ENCODE measurements around the gene RSRP1. TPM values are rescaled to one million over a fixed set of nuclear protein-coding genes. Genes with fewer than 3 reads are reported as not detected.

The RSRP1 gene
- total and polyA plus RNA-seq, 2 of the 8 experiments (the other 6 are each of a cell fraction or from before 2014, with no cell fraction given): 32.9 to 59.4 TPM

DNA sequence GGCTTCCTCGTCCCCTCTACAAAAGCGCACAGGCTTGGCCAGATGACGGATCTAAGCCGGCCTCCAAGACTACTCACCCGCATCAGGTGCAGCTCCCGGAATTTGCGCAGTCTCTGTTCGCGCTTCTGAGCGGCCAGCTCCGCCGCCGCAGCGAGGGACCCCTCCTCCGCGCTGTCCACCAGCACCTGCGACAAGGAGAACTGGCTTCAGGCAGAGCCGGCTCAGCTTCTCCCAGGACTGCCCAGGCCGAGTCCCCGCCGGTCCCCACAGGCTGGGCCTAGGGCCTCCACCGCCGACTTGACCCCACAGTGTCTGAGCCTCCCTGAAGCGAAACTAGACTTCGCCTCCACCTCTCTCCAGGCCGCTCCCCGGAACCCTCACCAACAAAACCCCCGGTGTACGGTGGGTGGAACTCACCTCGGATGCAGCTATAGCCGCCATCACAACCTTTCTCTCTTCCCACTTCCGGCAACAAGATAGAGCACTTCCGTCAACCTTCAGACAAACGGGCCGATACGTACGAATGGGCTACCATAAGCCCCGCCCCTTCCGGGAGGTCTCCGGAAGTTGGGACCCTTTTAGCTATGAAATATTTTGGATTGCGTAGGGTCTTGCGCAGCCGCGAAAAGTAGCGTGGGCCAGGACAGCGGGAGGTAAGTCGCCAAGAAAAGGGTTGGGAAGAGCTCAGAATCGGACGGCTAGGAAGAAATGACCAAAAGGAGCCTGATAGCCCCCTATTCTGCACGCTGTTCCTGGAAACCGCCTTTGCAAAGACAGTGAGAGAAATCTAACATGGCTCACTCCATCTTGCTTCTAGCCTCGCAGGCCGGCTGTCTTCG is 15.0 kb downstream of the RSRP1 start, which contains the start of gene SYF2 (continued):
- TF ChIP-seq RBBP5 (IDR thresholded peaks at IDR 0.05; ENCODE audit: borderline replicate concordance, low read depth, low read length): peak; percentile 88
- peak; percentile 89; the same call in 1 of the 2 replicates for TF ChIP-seq GABPA (IDR thresholded peaks at IDR 0.05; ENCODE audit: borderline replicate concordance, insufficient read depth, low read length)
- peak; percentile 85 for TF ChIP-seq PHF8 (conservative IDR thresholded peaks at IDR 0.05; ENCODE audit: low read depth, low read length)
- no peak for TF ChIP-seq TEAD4 (IDR thresholded peaks at IDR 0.05; ENCODE audit: low read depth, low read length)
- TF ChIP-seq HDAC2 (IDR thresholded peaks at IDR 0.05; ENCODE audit: borderline replicate concordance in 1 of 2, low read depth in 2 of 2, low read length in 2 of 2): peak; percentile 2 to 75; a peak in 1 of 4 replicates
- TF ChIP-seq KDM5A (IDR thresholded peaks at IDR 0.05; ENCODE audit: low read length): peak; percentile 97
- no peak for TF ChIP-seq BRCA1 (IDR thresholded peaks at IDR 0.05; ENCODE audit: low read depth, low read length)
- peak; percentile 88 for TF ChIP-seq TBP (IDR thresholded peaks at IDR 0.05; ENCODE audit: low read depth, low read length)
- TF ChIP-seq POLR2AphosphoS5 (IDR thresholded peaks at IDR 0.05; ENCODE audit: low read depth, low read length): peak; percentile 83
- TF ChIP-seq YY1 (IDR thresholded peaks at IDR 0.05; ENCODE audit: low read depth, low read length): peak; percentile 90
- no peak for TF ChIP-seq RFX5 (IDR thresholded peaks at IDR 0.05; ENCODE audit: borderline replicate concordance, low read depth, low read length)
- peak; percentile 77 for TF ChIP-seq ASH2L (IDR thresholded peaks at IDR 0.05; ENCODE audit: low read length)
- peak; percentile 77 to 97 for TF ChIP-seq SIN3A (conservative IDR thresholded peaks at IDR 0.05 in 1 of 2, IDR thresholded peaks at IDR 0.05 in 1 of 2; ENCODE audit: low read depth in 1 of 2, low read length in 2 of 2)
- TF ChIP-seq CEBPB (IDR thresholded peaks at IDR 0.05; ENCODE audit: low read depth, low read length): 0 out of 2 replicates have a peak, but pooled peaks have one; percentile 33
- 0 out of 2 replicates have a peak, but pooled peaks have one; percentile 24 for TF ChIP-seq GTF2F1 (IDR thresholded peaks at IDR 0.05; ENCODE audit: borderline replicate concordance, low read depth, low read length)
- TF ChIP-seq CREB1 (IDR thresholded peaks at IDR 0.05): peak; percentile 65
- TF ChIP-seq TAF1 (IDR thresholded peaks at IDR 0.05; ENCODE audit: low read depth, low read length): peak; percentile 94
- no peak; the same call in 1 of the 2 replicates for TF ChIP-seq CHD1 (IDR thresholded peaks at IDR 0.05; ENCODE audit: low read depth, low read length)
- TF ChIP-seq, protein P1, sequence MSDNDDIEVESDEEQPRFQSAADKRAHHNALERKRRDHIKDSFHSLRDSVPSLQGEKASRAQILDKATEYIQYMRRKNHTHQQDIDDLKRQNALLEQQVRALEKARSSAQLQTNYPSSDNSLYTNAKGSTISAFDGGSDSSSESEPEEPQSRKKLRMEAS (IDR thresholded peaks at IDR 0.05): peak; percentile 34; the same call in 1 of the 2 replicates
- TF ChIP-seq RXRA (IDR thresholded peaks at IDR 0.05; ENCODE audit: insufficient read depth, low read depth, low read length): no peak
- TF ChIP-seq KDM4A (IDR thresholded peaks at IDR 0.05; ENCODE audit: low read depth, low read length, severe bottlenecking): peak; percentile 32
